ENCODE data around the gene CTTNBP2. TPM values are rescaled to one million over a fixed set of nuclear protein-coding genes. Genes with fewer than 3 reads are reported as not detected.

CTTNBP2 gene
- total and polyA plus RNA-seq, 2 of the 4 experiments (the other 2 are of a cell fraction) = 6.6 to 11.3 TPM

DNA sequence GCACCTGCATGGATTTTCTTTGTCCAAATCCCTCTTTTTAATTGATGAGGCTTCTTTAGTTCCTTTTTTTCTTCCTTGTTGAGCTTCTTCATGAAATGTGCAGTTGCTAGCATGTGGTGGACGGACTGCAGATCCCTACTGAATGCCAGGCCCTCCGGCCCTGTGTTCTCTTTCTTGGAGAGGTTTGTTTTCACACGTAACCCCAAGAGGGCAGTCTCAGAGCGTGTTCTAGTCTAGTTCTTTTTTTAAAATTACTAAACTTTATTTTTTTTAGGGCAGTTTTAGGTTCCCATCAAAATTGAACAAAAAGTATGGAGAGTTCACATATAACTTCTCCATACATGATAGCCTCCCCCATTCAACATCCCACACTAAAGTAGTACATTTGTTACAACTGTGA is 203.4 kb downstream of the CTTNBP2 start:
- no peak overlapping the region for H3K9ac ChIP-seq (ENCODE audit: low read depth, low read length)
- H3K18ac ChIP-seq (ENCODE audit: low read depth, low read length) = no peak overlapping the region
- ATAC-seq (ENCODE audit: low read depth) (no peak), DNase-seq (no peak)
- dilution Hi-C loops (cut with HindIII; ENCODE audit: low sequenced_read_pairs, unreplicated experiment) = no loop called here
- H3K14ac ChIP-seq (replicated peaks; ENCODE audit: low read depth, low read length) = no peak overlapping the region
- no peak overlapping the region for H2BK15ac ChIP-seq (ENCODE audit: low read depth, low read length)
- H2AK9ac ChIP-seq (replicated peaks; ENCODE audit: low read depth, low read length, poor library complexity) = no peak overlapping the region
- H2AK5ac ChIP-seq (ENCODE audit: low read depth, low read length) = no peak overlapping the region
- H3K4me1 ChIP-seq (ENCODE audit: control insufficient read depth, insufficient read depth, low read length) = peaks cover 19% of the 10 kb centered on the region
- H3K27me3 ChIP-seq (ENCODE audit: control insufficient read depth, insufficient read depth, low read length) = no peaks in the 10 kb centered on the region
- no peak overlapping the region for H3K27ac ChIP-seq (ENCODE audit: insufficient read depth, low read length)
- no peak overlapping the region for H2BK5ac ChIP-seq (ENCODE audit: low read depth, low read length, poor library complexity, severe bottlenecking)
- no peak overlapping the region for H4K5ac ChIP-seq (ENCODE audit: low read depth, low read length)
- H3K36me3 ChIP-seq (ENCODE audit: control insufficient read depth, insufficient read depth, low read length) = no peaks in the 10 kb centered on the region
- peaks cover 4% of the 10 kb centered on the region; the same call in 1 of the 2 replicates for H3K9me1 ChIP-seq (ENCODE audit: insufficient read depth, low read length)
- TF ChIP-seq, protein P1, sequence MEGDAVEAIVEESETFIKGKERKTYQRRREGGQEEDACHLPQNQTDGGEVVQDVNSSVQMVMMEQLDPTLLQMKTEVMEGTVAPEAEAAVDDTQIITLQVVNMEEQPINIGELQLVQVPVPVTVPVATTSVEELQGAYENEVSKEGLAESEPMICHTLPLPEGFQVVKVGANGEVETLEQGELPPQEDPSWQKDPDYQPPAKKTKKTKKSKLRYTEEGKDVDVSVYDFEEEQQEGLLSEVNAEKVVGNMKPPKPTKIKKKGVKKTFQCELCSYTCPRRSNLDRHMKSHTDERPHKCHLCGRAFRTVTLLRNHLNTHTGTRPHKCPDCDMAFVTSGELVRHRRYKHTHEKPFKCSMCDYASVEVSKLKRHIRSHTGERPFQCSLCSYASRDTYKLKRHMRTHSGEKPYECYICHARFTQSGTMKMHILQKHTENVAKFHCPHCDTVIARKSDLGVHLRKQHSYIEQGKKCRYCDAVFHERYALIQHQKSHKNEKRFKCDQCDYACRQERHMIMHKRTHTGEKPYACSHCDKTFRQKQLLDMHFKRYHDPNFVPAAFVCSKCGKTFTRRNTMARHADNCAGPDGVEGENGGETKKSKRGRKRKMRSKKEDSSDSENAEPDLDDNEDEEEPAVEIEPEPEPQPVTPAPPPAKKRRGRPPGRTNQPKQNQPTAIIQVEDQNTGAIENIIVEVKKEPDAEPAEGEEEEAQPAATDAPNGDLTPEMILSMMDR (conservative IDR thresholded peaks at IDR 0.05; ENCODE audit: low read depth, low read length) = no peak
- TF ChIP-seq RFX5 (IDR thresholded peaks at IDR 0.05; ENCODE audit: low read depth, low read length) = no peak
- TF ChIP-seq, protein P2, sequence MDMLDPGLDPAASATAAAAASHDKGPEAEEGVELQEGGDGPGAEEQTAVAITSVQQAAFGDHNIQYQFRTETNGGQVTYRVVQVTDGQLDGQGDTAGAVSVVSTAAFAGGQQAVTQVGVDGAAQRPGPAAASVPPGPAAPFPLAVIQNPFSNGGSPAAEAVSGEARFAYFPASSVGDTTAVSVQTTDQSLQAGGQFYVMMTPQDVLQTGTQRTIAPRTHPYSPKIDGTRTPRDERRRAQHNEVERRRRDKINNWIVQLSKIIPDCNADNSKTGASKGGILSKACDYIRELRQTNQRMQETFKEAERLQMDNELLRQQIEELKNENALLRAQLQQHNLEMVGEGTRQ (IDR thresholded peaks at IDR 0.05; ENCODE audit: low read depth, low read length) = no peak
- no peak for TF ChIP-seq MAZ (IDR thresholded peaks at IDR 0.05; ENCODE audit: borderline replicate concordance, low read depth, low read length)
- TF ChIP-seq, protein P3, sequence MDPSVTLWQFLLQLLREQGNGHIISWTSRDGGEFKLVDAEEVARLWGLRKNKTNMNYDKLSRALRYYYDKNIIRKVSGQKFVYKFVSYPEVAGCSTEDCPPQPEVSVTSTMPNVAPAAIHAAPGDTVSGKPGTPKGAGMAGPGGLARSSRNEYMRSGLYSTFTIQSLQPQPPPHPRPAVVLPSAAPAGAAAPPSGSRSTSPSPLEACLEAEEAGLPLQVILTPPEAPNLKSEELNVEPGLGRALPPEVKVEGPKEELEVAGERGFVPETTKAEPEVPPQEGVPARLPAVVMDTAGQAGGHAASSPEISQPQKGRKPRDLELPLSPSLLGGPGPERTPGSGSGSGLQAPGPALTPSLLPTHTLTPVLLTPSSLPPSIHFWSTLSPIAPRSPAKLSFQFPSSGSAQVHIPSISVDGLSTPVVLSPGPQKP (IDR thresholded peaks at IDR 0.05; ENCODE audit: borderline replicate concordance, low read depth, low read length) = no peak
- no peaks in the 10 kb centered on the region for H3K79me1 ChIP-seq (ENCODE audit: low read depth in 1 of 2, low read length in 2 of 2)
- no peak overlapping the region for H2BK20ac ChIP-seq (ENCODE audit: low read depth, low read length)
- WGBS, 2 experiments (ENCODE audit: extremely low coverage in 2 of 2, insufficient read length in 1 of 2) = no CpG with 5 or more reads among the region's 4 CpGs
- H3K4ac ChIP-seq (ENCODE audit: low read depth, low read length) = no peak overlapping the region
- no peak overlapping the region; the same call in 1 of the 2 replicates for H4K91ac ChIP-seq (ENCODE audit: insufficient read depth, low read depth, low read length)
- H2AFZ ChIP-seq (replicated peaks; ENCODE audit: low read length, poor library complexity) = no peak overlapping the region
- ChIA-PET POLR2A (ENCODE audit: unreplicated experiment) (no interaction called here), CTCF (no interaction called here)
- no peaks in the 10 kb centered on the region for H4K20me1 ChIP-seq (ENCODE audit: insufficient read depth, low read length)
- BruUV-seq (replicated peaks) = no TSS peak
- intact Hi-C loops (cut with micrococcal nuclease) = no loop called here
- no peak overlapping the region for H3K23ac ChIP-seq (ENCODE audit: low read depth, low read length)
- H2BK120ac ChIP-seq (ENCODE audit: low read depth, low read length) = no peak overlapping the region
- H3K4me2 ChIP-seq (ENCODE audit: low read depth, low read length) = no peak overlapping the region
- no peaks in the 10 kb centered on the region for H3K9me3 ChIP-seq (ENCODE audit: control insufficient read depth, insufficient read depth, low read length)
- in situ Hi-C loops (cut with MboI; ENCODE audit: low sequenced_read_pairs) = no loop called here
- no peak overlapping the region for H4K8ac ChIP-seq (ENCODE audit: low read depth in 2 of 2, low read length in 2 of 2)
- no peak overlapping the region for H3K4me3 ChIP-seq (ENCODE audit: insufficient read depth, low read depth, low read length)
- H3K56ac ChIP-seq (ENCODE audit: extremely low read depth, insufficient read depth, low read length) = no peak overlapping the region
